Subcutaneous adipose tissue (tissue), 4 donors: ENCODE data around the gene ACTN4. TPM values are rescaled to one million over a fixed set of nuclear protein-coding genes. Genes with fewer than 3 reads are reported as not detected.

Source experiments
- total RNA-seq, 4 donors: library from RNA; depleted of rRNA; stranded (reverse); fragments of >200 nt; gene quantifications; one replicate each; pipeline ENCODE4 v1.1.0, GENCODE V29; 2016
- TF ChIP-seq, protein P1 (sequence below): fragments of 450-650 bp; IDR thresholded peaks from one replicate; pipeline ENCODE4 v1.5.1; 2016; ENCODE audit warnings: low read depth, mild to moderate bottlenecking, control low read depth, antibody characterized with exemption, moderate library complexity

Gene ACTN4
- total RNA-seq, 4 donors from 2014 or later, result 179 to 258 (median 186) TPM

DNA sequence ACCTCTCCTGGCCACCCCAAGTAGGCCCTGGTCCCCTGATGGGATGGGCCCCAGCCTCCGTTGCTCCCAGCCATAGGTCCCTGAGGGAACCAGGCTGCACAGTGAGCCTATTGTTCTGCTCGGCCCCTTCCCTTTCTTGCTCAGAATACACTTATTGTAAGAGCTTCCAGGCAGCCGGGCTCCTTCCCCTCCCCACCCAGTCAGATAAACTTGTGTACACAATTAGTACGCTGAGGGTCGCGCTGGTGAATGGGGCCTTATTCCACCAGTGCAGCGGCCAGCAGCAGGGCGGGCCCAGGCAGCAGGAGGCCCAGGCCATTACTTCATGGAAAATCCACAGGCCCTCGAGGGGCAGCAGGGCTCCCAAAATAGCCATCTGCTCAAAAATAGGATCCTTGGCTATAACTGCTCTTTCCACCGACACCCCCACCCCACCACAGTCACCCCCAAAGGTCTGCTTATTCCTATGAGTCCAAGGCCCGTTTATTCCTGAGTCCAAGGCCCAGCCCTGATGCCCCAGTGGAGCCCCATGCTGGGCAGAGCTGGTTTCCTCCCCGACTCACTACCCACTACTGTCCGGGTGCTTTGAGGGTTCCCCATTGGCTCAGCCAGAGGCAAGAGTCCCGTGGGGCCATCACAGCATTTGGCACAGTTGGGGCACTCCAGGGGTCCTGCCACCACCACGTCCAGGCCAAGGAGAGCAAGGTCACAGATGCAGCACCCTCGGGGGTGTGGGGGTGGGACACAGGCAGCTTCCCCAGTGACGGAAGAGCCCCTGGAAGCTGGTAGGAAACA lies 74.7 kb downstream of the ACTN4 start:
- TF ChIP-seq, protein P1, sequence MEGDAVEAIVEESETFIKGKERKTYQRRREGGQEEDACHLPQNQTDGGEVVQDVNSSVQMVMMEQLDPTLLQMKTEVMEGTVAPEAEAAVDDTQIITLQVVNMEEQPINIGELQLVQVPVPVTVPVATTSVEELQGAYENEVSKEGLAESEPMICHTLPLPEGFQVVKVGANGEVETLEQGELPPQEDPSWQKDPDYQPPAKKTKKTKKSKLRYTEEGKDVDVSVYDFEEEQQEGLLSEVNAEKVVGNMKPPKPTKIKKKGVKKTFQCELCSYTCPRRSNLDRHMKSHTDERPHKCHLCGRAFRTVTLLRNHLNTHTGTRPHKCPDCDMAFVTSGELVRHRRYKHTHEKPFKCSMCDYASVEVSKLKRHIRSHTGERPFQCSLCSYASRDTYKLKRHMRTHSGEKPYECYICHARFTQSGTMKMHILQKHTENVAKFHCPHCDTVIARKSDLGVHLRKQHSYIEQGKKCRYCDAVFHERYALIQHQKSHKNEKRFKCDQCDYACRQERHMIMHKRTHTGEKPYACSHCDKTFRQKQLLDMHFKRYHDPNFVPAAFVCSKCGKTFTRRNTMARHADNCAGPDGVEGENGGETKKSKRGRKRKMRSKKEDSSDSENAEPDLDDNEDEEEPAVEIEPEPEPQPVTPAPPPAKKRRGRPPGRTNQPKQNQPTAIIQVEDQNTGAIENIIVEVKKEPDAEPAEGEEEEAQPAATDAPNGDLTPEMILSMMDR, result no peak

DNA sequence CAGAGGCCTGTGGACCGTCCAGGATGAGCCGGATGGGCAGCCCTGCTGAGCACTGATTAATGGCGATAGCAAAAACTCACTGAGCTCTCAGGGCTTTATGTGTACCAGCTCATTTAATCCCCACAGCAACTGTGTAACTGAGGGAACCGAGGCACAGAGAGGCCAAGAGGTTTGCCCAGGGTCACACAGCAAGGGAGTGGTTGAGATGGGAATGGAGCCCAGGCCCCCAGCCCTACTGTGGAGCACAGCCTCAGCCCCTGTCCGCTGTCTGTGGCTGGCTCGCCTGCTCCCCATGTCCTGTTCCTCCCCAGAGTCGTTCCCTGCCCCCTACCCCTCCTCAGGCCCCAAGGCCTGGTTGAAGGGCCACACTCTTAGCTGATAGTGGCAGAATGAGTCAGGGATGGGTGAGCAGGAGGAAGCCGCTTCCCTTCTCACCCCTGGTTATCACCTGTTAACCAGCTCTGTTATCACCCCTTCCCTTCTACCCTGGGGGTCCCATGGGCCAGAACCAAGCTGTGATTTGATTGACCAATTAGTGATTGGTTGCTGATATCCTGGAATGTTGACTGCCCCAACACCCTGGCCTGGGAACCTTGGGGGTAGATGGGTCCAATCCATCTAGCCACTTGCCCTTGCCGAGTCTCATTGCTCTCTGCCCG lies 75.6 kb downstream of the ACTN4 start:
- TF ChIP-seq, protein P1, result no peak

DNA sequence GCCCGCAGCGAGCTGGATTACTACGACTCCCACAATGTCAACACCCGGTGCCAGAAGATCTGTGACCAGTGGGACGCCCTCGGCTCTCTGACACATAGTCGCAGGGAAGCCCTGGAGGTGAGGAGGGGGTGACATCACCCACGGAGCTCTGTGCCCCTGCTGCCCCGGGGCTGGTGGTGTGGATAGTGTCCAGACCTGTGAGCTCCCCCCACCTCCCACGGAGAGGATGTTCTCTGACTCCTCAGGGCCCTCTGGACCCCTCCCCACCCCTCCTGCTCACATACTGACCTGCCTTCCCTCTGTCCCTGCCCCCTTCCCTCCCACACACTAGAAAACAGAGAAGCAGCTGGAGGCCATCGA lies 76.1 kb downstream of the ACTN4 start:
- TF ChIP-seq, protein P1, result no peak

DNA sequence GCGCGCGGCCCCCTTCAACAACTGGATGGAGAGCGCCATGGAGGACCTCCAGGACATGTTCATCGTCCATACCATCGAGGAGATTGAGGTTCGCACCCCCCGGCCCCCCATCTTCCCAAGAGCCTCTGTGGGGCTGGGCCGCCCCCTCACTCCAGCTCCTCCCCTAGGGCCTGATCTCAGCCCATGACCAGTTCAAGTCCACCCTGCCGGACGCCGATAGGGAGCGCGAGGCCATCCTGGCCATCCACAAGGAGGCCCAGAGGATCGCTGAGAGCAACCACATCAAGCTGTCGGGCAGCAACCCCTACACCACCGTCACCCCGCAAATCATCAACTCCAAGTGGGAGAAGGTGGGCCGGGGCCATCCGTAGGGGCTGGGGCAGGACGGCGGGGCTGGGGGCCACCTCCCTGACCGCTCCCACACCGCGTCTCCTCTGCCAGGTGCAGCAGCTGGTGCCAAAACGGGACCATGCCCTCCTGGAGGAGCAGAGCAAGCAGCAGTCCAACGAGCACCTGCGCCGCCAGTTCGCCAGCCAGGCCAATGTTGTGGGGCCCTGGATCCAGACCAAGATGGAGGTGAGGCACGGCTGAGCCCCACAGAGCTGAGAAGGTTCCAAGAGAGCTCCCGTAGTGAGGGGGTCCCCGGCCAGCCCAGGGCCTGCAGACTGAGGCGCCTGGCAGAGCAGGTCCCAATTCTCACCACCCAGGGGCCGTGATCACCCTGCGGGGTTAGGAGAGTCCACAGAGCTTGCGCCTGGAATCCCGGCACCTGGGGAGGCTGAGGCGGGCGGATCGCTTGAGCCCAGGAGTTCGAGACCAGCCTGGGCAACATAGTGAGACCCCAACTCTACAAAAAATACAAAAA lies 76.8 kb downstream of the ACTN4 start:
- TF ChIP-seq, protein P1, result no peak

DNA sequence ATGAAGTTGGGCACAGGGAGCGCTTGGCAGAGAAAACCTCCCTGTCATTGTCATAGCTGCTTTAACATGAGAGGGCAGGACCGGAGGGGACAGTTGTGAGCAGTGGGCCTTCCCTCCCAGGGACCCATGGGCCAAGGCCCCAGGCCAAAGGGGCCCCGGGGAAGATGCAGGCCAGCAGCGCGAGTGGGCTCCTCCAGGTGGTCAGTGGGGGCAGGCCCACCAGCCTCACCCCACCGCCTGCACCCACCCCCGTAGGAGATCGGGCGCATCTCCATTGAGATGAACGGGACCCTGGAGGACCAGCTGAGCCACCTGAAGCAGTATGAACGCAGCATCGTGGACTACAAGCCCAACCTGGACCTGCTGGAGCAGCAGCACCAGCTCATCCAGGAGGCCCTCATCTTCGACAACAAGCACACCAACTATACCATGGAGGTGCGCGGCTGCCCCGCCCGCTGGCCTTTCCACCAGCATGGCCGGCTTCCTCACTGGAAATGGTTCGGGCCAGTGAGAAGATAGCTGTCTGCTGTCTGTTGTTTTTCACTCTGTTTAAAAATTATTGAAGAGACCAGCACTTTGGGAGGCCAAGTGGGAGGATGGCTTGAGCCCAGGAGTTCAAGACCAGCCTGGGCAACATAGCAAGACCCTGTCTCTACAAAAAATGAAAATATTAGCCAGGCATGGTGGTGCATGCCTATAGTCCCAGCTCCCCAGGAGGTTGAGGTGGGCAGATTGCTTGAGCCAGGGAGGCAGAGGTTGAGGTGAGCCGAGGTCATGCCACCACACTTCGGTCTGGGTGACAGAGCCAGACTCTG lies 78.2 kb downstream of the ACTN4 start:
- TF ChIP-seq, protein P1, result no peak

DNA sequence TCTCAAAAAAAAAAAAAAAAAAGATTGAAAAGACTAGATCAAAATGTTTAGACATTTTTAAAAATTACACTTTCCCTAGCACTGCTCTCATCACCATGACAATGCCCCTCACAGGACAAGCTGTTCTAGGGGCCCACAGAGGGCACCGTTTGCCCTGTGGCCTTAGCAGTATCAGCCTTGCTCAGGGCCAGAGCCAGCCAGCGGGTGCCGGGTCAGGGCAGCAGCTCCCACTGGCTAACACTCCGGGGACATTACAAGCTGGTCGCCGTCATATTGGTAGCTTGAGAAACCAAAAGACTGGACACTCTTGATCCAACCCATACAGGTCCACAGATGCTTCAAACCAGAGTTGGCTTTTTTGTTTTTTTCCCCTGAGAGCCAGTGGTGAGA lies 78.8 kb downstream of the ACTN4 start:
- TF ChIP-seq, protein P1, result no peak
